Activated CD4-positive, alpha-beta T cell treated with anti-CD3 and anti-CD28 coated beads, Interleukin-2, amount 10 ng/mL, durations not matched to agents 7 days and 5 days (primary cell): ENCODE data around the gene FLG2. TPM values are rescaled to one million over a fixed set of nuclear protein-coding genes. Genes with fewer than 3 reads are reported as not detected.
"Not testable (repeated sequence)": the region's sequence is repeated elsewhere in the genome, so short reads cannot be mapped to it uniquely, and the experiment has no call there.

Experiments used
- CTCF ChIA-PET: fragments of 350-600 bp; sonication (Branson Sonifier 250); formaldehyde crosslinking; loops from one replicate; lab custom pipeline; 2021; ENCODE audit warnings: antibody characterized with exemption; lab: Charles Lee
- POLR2A ChIA-PET: fragments of 350-600 bp; sonication (Branson Sonifier 250); formaldehyde crosslinking; loops from one replicate; lab custom pipeline; 2021; ENCODE audit warnings: antibody characterized with exemption; lab: Charles Lee
- DNase-seq: peaks from one replicate; pipeline ENCODE4 v3.0.0-alpha.2; 2020
- H3K27ac Mint-ChIP-seq: one replicate; pipeline ENCODE4 v1.8.0; 2021; ENCODE audit warnings: mild to moderate bottlenecking, moderate library complexity, mixed read lengths
- H3K27me3 Mint-ChIP-seq: one replicate; pipeline ENCODE4 v1.8.0; 2021; ENCODE audit warnings: mixed read lengths
- H3K36me3 Mint-ChIP-seq: one replicate; pipeline ENCODE4 v1.8.0; 2021; ENCODE audit warnings: low read depth, mixed read lengths
- H3K4me1 Mint-ChIP-seq: one replicate; pipeline ENCODE4 v1.8.0; 2021; ENCODE audit warnings: mixed read lengths
- H3K4me3 Mint-ChIP-seq: one replicate; pipeline ENCODE4 v1.8.0; 2021; ENCODE audit warnings: mild to moderate bottlenecking, moderate library complexity, mixed read lengths
- H3K9me3 Mint-ChIP-seq: one replicate; pipeline ENCODE4 v1.8.0; 2021; ENCODE audit warnings: mixed read lengths
- total RNA-seq, 2 experiments: library from RNA; stranded (reverse); gene quantifications; one replicate each; pipeline ENCODE4 v1.2.3, GENCODE V29; 2021

Gene FLG2
- total RNA-seq, 2 experiments from 2014 or later: not detected

- H3K4me1 Mint-ChIP-seq, DNase-seq, POLR2A ChIA-PET, H3K9me3 Mint-ChIP-seq, H3K36me3 Mint-ChIP-seq, H3K27me3 Mint-ChIP-seq, H3K4me3 Mint-ChIP-seq, H3K27ac Mint-ChIP-seq: not testable (repeated sequence)
- CTCF ChIA-PET: interaction anchor here (1.3 kb wide), 1 partner anchor 9 kb away, joined by 4 read pairs; no protein-coding TSS in a partner anchor
These were observed 51.0 kb downstream of the FLG2 start for GRCh38 chr1:152308758-152309157.

DNA sequence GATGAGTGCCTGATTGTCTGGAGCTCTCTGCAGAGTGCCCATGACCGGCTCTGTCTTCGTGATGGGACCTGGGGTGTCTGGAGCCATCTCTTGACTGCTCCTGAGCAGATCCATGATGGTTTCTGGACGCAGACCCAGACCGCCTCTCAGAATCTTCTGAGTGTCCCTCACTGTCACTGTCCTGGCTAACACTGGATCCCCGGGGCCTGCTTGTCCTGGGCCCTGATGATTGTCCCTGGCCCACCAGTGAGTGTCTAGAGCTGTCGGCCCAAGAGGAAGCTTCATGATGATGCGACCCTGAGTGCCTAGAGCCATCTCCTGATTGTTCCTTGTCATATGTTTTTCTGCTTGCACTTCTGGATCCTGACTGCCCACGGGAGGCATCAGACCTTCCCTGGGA is 51.8 kb downstream of the FLG2 start:
- H3K27me3 Mint-ChIP-seq, H3K4me1 Mint-ChIP-seq, DNase-seq, POLR2A ChIA-PET, H3K9me3 Mint-ChIP-seq, H3K27ac Mint-ChIP-seq, H3K36me3 Mint-ChIP-seq, H3K4me3 Mint-ChIP-seq: not testable (repeated sequence)
- CTCF ChIA-PET: interaction anchor here (1.3 kb wide), 1 partner anchor 9 kb away, joined by 4 read pairs; no protein-coding TSS in a partner anchor

- H3K9me3 Mint-ChIP-seq, H3K4me1 Mint-ChIP-seq, POLR2A ChIA-PET, H3K36me3 Mint-ChIP-seq, CTCF ChIA-PET, H3K27ac Mint-ChIP-seq, DNase-seq, H3K27me3 Mint-ChIP-seq, H3K4me3 Mint-ChIP-seq: not testable (repeated sequence)
These were observed 53.7 kb downstream of the FLG2 start for GRCh38 chr1:152306123-152306522.

- CTCF ChIA-PET, H3K27ac Mint-ChIP-seq, H3K27me3 Mint-ChIP-seq, H3K4me1 Mint-ChIP-seq, H3K9me3 Mint-ChIP-seq, H3K4me3 Mint-ChIP-seq, DNase-seq, H3K36me3 Mint-ChIP-seq, POLR2A ChIA-PET: not testable (repeated sequence)
These were observed 55.0 kb downstream of the FLG2 start for GRCh38 chr1:152304773-152305172.

- H3K4me3 Mint-ChIP-seq, H3K27me3 Mint-ChIP-seq, H3K27ac Mint-ChIP-seq, H3K9me3 Mint-ChIP-seq, H3K36me3 Mint-ChIP-seq, DNase-seq, H3K4me1 Mint-ChIP-seq, CTCF ChIA-PET, POLR2A ChIA-PET: not testable (repeated sequence)
These were observed 56.5 kb downstream of the FLG2 start for GRCh38 chr1:152303139-152303872.

Other genes starting within 250 kb of the FLG2 start
- gene TCHH, start 244.6 kb downstream of the FLG2 start, total RNA-seq: under 1 TPM; 0.05 to 0.06 TPM
- gene RPTN, start 200.8 kb downstream of the FLG2 start, total RNA-seq: not detected
- not detected for gene HRNR, start 135.8 kb downstream of the FLG2 start, total RNA-seq
- not detected for gene FLG, start 34.8 kb downstream of the FLG2 start, total RNA-seq
- gene CRNN, start 54.3 kb upstream of the FLG2 start, total RNA-seq: not detected
- not detected for gene LCE5A, start 150.8 kb upstream of the FLG2 start, total RNA-seq
- gene CRCT1, start 154.5 kb upstream of the FLG2 start, total RNA-seq: not detected
- gene LCE3E, start 206.8 kb upstream of the FLG2 start, total RNA-seq: not detected
- gene LCE3D, start 220.5 kb upstream of the FLG2 start, total RNA-seq: not detected
- gene LCE3C, start 240.2 kb upstream of the FLG2 start, total RNA-seq: not detected